HCT116 (cell line): Measurements from ENCODE around the gene XPC.

Experiments
- CEBPB ChIP-seq: IDR thresholded peaks from 2 replicates; pipeline ENCODE4 v1.6.1; 2012; ENCODE audit warnings: low read depth
- JUND ChIP-seq: IDR thresholded peaks from 2 replicates; pipeline ENCODE4 v1.6.1; 2012
- POLR2A ChIP-seq: IDR thresholded peaks from 2 replicates; pipeline ENCODE4 v1.7.0; 2011; ENCODE audit warnings: borderline replicate concordance; ENCODE audit not compliant: insufficient read depth, insufficient read length; ENCODE audit errors: extremely low read depth
- ZNF274 ChIP-seq: fragments of 200-500 bp; sonication (Bioruptor generic); IDR thresholded peaks from 2 replicates; pipeline ENCODE4 v1.6.1; 2014; ENCODE audit warnings: mild to moderate bottlenecking, low read depth, low read length, inconsistent platforms
- TF ChIP-seq, protein P1 (sequence below), 3 experiments: fragments of 200-600 bp in 1 of 3; sonication (generic) in 1 of 3; IDR thresholded peaks in 2 of 3; conservative IDR thresholded peaks in 1 of 3; 2 replicates each; pipeline ENCODE4 v1.5.1; 2012 to 2017; ENCODE audit warnings: low read depth in 2 of 3, low read length in 2 of 3, antibody characterized with exemption in 1 of 3, borderline replicate concordance in 1 of 3, control low read depth in 1 of 3, mild to moderate bottlenecking in 1 of 3, mixed read lengths in 1 of 3, mixed run types in 1 of 3, moderate library complexity in 1 of 3; ENCODE audit not compliant: insufficient read depth in 1 of 3

DNA sequence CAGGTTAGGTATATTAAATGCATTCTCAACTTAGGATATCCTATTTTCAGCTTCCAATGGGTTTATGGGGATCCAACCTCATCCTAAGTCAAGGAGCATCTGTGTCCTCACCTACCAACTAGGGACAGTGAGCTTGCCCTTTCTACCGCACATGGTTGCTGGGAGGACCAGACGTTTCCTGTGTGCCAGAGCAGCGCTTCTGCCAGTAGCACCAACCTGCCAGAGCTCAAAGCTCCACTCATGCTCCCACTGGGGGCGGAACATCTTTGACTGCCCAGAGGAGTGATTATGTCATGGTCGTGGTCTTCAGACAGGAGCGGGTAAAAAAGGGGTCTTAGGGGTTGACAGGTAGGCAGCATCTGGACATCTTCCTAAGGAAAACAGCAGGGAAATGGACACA lies 24.7 kb downstream of the XPC start:
- TF ChIP-seq, protein P1, sequence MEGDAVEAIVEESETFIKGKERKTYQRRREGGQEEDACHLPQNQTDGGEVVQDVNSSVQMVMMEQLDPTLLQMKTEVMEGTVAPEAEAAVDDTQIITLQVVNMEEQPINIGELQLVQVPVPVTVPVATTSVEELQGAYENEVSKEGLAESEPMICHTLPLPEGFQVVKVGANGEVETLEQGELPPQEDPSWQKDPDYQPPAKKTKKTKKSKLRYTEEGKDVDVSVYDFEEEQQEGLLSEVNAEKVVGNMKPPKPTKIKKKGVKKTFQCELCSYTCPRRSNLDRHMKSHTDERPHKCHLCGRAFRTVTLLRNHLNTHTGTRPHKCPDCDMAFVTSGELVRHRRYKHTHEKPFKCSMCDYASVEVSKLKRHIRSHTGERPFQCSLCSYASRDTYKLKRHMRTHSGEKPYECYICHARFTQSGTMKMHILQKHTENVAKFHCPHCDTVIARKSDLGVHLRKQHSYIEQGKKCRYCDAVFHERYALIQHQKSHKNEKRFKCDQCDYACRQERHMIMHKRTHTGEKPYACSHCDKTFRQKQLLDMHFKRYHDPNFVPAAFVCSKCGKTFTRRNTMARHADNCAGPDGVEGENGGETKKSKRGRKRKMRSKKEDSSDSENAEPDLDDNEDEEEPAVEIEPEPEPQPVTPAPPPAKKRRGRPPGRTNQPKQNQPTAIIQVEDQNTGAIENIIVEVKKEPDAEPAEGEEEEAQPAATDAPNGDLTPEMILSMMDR (IDR thresholded peaks at IDR 0.05 in 2 of 3, conservative IDR thresholded peaks at IDR 0.05 in 1 of 3; ENCODE audit: borderline replicate concordance in 1 of 3, insufficient read depth in 1 of 3, low read depth in 2 of 3, low read length in 2 of 3): no peak
- TF ChIP-seq POLR2A (no peak), ZNF274 (no peak), JUND (no peak), CEBPB (no peak)
